Omental fat pad (tissue), 4 donors: Measurements from ENCODE around the gene GLTPD2. TPM values are rescaled to one million over a fixed set of nuclear protein-coding genes. Genes with fewer than 3 reads are reported as not detected.
"Not testable (repeated sequence)": the region's sequence is repeated elsewhere in the genome, so short reads cannot be mapped to it uniquely, and the experiment has no call there.

Experiments
- ATAC-seq: fragments of 150-250 bp; one replicate; pipeline ENCODE4 v1.9.1; 2016; ENCODE audit warnings: mild to moderate bottlenecking, moderate library complexity; ENCODE audit not compliant: low FRiP score
- DNase-seq: peaks from one replicate; pipeline ENCODE4 v3.0.0-alpha.2; 2019; ENCODE audit warnings: low spot score
- CTCF ChIP-seq, 3 donors: fragments of 450-650 bp; IDR thresholded peaks; one replicate each; pipeline ENCODE4 v1.5.1; 2016 to 2017; ENCODE audit warnings: antibody characterized with exemption in 3 of 3, mild to moderate bottlenecking in 3 of 3, moderate library complexity in 2 of 3
- total RNA-seq, 4 donors: library from RNA; depleted of rRNA; stranded (reverse); fragments of >200 nt; gene quantifications; one replicate each; pipeline ENCODE4 v1.1.0, GENCODE V29; 2016

The GLTPD2 gene
- total RNA-seq, 4 donors from 2014 or later: not detected

GRCh38 chr17:4815043-4815675 is 26.4 kb downstream of the GLTPD2 start:
- TF ChIP-seq CTCF (IDR thresholded peaks at IDR 0.05): no peak
- ATAC-seq: no peak

DNA sequence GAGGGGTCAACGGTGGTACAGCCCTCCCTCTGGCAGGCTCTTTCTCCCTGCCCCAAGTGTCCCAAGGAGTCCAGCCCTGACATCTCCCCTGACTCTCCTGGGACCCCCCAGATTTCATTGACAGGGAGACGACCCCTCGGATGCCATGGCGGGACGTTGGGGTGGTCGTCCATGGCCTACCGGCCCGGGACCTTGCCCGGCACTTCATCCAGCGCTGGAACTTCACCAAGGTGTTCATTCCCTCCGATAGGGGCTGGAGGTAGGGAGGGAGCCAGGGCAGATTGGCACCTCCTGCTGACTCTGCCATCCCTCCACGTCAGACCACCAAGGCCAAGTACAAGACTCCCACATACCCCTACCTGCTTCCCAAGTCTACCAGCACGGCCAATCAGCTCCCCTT is 28.1 kb downstream of the GLTPD2 start:
- no peak for DNase-seq
- no peak for TF ChIP-seq CTCF (IDR thresholded peaks at IDR 0.05)
- no peak for ATAC-seq

More at GRCh38 chr17:4815043-4815675, 26.4 kb downstream of the GLTPD2 start:
- DNase-seq: no peak

- TF ChIP-seq CTCF (IDR thresholded peaks at IDR 0.05): no peak
- ATAC-seq (no peak), DNase-seq (no peak)
These were observed 29.5 kb downstream of the GLTPD2 start for GRCh38 chr17:4818276-4818675.

GRCh38 chr17:4822835-4823234 is 34.1 kb downstream of the GLTPD2 start:
- ATAC-seq (no peak), DNase-seq (no peak)
- no peak for TF ChIP-seq CTCF (IDR thresholded peaks at IDR 0.05)

DNA sequence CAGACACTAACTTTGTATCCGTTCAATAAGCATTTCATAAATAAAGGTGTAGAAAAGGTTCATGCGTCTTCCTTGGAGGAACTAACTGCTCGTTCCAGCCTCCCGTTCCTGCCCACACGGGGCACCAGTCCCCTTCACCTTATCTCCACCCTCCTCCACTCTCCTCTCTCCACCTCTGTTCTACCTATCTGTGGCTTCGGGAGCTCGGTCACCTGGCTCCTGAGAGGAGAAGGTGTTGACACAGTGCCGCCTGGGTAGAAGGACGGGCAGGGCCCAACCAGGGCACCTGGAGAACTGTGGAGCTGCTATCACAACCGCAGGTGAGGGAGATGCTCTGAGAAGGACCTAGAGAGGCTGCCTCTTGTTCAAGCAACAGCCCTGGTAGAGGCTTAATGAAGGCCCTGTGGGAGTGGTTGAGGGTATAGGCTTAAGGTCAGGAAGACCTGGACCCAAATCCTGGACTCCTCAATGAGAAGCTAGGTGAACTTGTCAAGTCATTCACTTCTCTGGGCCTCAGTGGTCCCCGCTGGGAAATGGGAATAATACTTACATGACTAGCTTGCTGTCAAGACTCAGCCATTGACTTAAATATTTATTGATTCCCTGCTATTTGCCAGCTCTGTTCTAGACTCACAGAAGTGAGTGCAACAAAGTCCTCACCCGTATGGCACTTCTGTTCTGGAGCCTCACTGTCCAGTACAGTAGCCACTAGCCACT is 34.8 kb downstream of the GLTPD2 start:
- TF ChIP-seq CTCF (IDR thresholded peaks at IDR 0.05): no peak
- no peak for DNase-seq
- ATAC-seq: no peak

DNA sequence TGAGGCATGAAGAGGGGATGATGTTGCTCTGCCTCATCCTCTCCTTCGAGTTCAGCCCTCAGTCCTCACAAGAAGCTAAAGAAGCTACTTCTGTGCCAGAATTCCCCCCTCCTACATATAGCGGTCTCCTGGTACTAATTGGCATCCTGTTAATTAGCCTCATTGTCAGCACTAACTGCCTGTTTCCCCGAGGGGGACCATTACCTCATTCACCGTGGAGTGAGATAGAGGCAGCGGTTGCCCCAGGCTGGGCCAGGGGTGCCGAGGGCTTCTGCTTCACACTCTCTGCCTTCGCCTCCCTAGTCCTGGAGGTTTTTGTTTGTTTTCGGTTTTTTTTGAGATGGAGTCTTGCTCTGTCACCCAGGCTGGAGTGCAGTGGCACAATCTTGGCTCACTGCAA is 38.6 kb downstream of the GLTPD2 start:
- DNase-seq (no peak), ATAC-seq (no peak)
- no peak for TF ChIP-seq CTCF (IDR thresholded peaks at IDR 0.05)

DNA sequence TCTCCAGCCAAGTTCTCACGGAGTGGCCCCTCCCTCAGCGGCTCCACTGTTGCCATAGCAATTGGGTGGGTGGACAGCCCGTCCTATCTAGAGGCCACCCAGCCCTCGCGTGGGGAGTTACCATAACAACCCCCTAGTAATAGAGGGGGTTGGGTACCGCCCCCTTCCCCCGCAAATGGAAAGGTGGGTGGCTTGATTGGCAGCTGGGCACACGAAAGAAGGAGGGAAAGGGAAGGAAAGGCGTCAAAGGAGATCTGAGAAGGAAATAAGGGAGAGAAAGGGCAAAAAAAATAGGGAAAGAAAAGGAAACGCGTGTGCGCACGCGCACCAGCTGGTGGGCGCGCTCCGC is 44.0 kb downstream of the GLTPD2 start:
- ATAC-seq: not testable (repeated sequence)

More for the DNA sequence above, 44.0 kb downstream of the GLTPD2 start:
- DNase-seq: not testable (repeated sequence)
